Endothelial cell of umbilical vein (primary cell): ENCODE data around the gene CLDN7.

ENCODE experiments used
- EZH2 ChIP-seq: IDR thresholded peaks from 2 replicates; pipeline ENCODE4 v1.6.1; 2012; ENCODE audit warnings: borderline replicate concordance, low read depth, mild to moderate bottlenecking, moderate library complexity, low read length, inconsistent platforms; ENCODE audit not compliant: severe bottlenecking
- TF ChIP-seq, protein P1 (sequence below), 2 donors: IDR thresholded peaks; 1 replicate in 1 of 2; 2 replicates in 1 of 2; pipeline ENCODE4 v1.5.1; 2011; ENCODE audit warnings: low read length in 2 of 2, mild to moderate bottlenecking in 2 of 2, moderate library complexity in 2 of 2, control low read depth in 1 of 2, inconsistent platforms in 1 of 2, low read depth in 1 of 2; ENCODE audit not compliant: insufficient read depth in 1 of 2; ENCODE audit errors: extremely low read depth in 1 of 2

GRCh38 chr17:7228920-7229319, 33.4 kb downstream of the CLDN7 start:
- no peak for TF ChIP-seq EZH2
- TF ChIP-seq, protein P1, sequence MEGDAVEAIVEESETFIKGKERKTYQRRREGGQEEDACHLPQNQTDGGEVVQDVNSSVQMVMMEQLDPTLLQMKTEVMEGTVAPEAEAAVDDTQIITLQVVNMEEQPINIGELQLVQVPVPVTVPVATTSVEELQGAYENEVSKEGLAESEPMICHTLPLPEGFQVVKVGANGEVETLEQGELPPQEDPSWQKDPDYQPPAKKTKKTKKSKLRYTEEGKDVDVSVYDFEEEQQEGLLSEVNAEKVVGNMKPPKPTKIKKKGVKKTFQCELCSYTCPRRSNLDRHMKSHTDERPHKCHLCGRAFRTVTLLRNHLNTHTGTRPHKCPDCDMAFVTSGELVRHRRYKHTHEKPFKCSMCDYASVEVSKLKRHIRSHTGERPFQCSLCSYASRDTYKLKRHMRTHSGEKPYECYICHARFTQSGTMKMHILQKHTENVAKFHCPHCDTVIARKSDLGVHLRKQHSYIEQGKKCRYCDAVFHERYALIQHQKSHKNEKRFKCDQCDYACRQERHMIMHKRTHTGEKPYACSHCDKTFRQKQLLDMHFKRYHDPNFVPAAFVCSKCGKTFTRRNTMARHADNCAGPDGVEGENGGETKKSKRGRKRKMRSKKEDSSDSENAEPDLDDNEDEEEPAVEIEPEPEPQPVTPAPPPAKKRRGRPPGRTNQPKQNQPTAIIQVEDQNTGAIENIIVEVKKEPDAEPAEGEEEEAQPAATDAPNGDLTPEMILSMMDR (IDR thresholded peaks at IDR 0.05; ENCODE audit: extremely low read depth in 1 of 2, insufficient read depth in 1 of 2, low read depth in 1 of 2, low read length in 2 of 2), result no peak
